ENCODE data around the gene ROS1. TPM values are rescaled to one million over a fixed set of nuclear protein-coding genes. Genes with fewer than 3 reads are reported as not detected.

Gene ROS1
- total RNA-seq, 1 donor from 2014 or later: not detected

- H3K9me3 Mint-ChIP-seq (ENCODE audit: unreplicated experiment): peaks cover 2% of the 10 kb centered on the region
- no peaks in the 10 kb centered on the region for H3K9me3 ChIP-seq (ENCODE audit: insufficient read depth, low read depth, low read length)
- FAIRE-seq: no peak
- peaks cover 85% of the 10 kb centered on the region for H3K27me3 Mint-ChIP-seq (ENCODE audit: low read depth, unreplicated experiment)
- H3K36me3 ChIP-seq (ENCODE audit: insufficient read depth, low read length): no peaks in the 10 kb centered on the region
- H3K79me2 ChIP-seq (ENCODE audit: insufficient read depth, low read length): no peaks in the 10 kb centered on the region
- peaks cover 96% of the 10 kb centered on the region for H3K27me3 ChIP-seq (ENCODE audit: insufficient read depth, low read length)
- peaks cover 6% of the 10 kb centered on the region for H3K4me1 ChIP-seq (ENCODE audit: insufficient read depth, low read length)
- H3K4me1 Mint-ChIP-seq (ENCODE audit: low read depth, unreplicated experiment): peaks cover 8% of the 10 kb centered on the region
- no peak overlapping the region for H3K9ac ChIP-seq (ENCODE audit: low read length)
- no peak overlapping the region for H3K27ac ChIP-seq (ENCODE audit: low read depth, low read length)
- peak overlapping the region; percentile 70 for H3K4me2 ChIP-seq (ENCODE audit: low read length)
- H4K20me1 ChIP-seq (ENCODE audit: insufficient read depth, low read length): peaks cover 3% of the 10 kb centered on the region
- no peak overlapping the region for H3K27ac Mint-ChIP-seq (ENCODE audit: unreplicated experiment)
- TF ChIP-seq EZH2 (IDR thresholded peaks at IDR 0.05; ENCODE audit: insufficient read depth, low read length): peak; percentile 98
- no peak for TF ChIP-seq CTCF (IDR thresholded peaks at IDR 0.05; ENCODE audit: insufficient read depth, low read depth, low read length)
- H3K36me3 Mint-ChIP-seq (ENCODE audit: low read depth, unreplicated experiment): no peaks in the 10 kb centered on the region
- DNase-seq (ENCODE audit: low read depth): no peak
- H3K4me3 Mint-ChIP-seq (ENCODE audit: unreplicated experiment): peak overlapping the region; percentile 70
- peak overlapping the region; percentile 26 for H3K4me3 ChIP-seq (ENCODE audit: insufficient read depth, low read depth, low read length)
- H2AFZ ChIP-seq (ENCODE audit: low read depth, low read length): peak overlapping the region; percentile 13
Measured at GRCh38 chr6:117270055-117270842, 155.5 kb downstream of the ROS1 start.

- Histone ChIP-seq H3K9ac (ENCODE audit: low read length) (no peak overlapping the region), H3K4me2 (ENCODE audit: low read length) (peak overlapping the region; percentile 70), H3K9me3 (ENCODE audit: insufficient read depth, low read depth, low read length) (no peaks in the 10 kb centered on the region), H3K36me3 (ENCODE audit: insufficient read depth, low read length) (no peaks in the 10 kb centered on the region), H3K27ac (ENCODE audit: low read depth, low read length) (no peak overlapping the region), H3K4me3 (ENCODE audit: insufficient read depth, low read depth, low read length) (no peak overlapping the region), H3K27me3 (ENCODE audit: insufficient read depth, low read length) (peaks cover 96% of the 10 kb centered on the region), H4K20me1 (ENCODE audit: insufficient read depth, low read length) (peaks cover 3% of the 10 kb centered on the region), H3K79me2 (ENCODE audit: insufficient read depth, low read length) (no peaks in the 10 kb centered on the region), H3K4me1 (ENCODE audit: insufficient read depth, low read length) (peaks cover 9% of the 10 kb centered on the region), H2AFZ (ENCODE audit: low read depth, low read length) (no peak overlapping the region)
- H3K27me3 Mint-ChIP-seq (ENCODE audit: low read depth, unreplicated experiment): peaks cover 84% of the 10 kb centered on the region
- no peak for DNase-seq (ENCODE audit: low read depth)
- H3K27ac Mint-ChIP-seq (ENCODE audit: unreplicated experiment): no peak overlapping the region
- TF ChIP-seq CTCF (IDR thresholded peaks at IDR 0.05; ENCODE audit: insufficient read depth, low read depth, low read length) (no peak), EZH2 (IDR thresholded peaks at IDR 0.05; ENCODE audit: insufficient read depth, low read length) (no peak)
- H3K4me1 Mint-ChIP-seq (ENCODE audit: low read depth, unreplicated experiment): peaks cover 8% of the 10 kb centered on the region
- peak overlapping the region; percentile 70 for H3K4me3 Mint-ChIP-seq (ENCODE audit: unreplicated experiment)
- H3K36me3 Mint-ChIP-seq (ENCODE audit: low read depth, unreplicated experiment): no peaks in the 10 kb centered on the region
- peaks cover 2% of the 10 kb centered on the region for H3K9me3 Mint-ChIP-seq (ENCODE audit: unreplicated experiment)
- FAIRE-seq: no peak
Measured at GRCh38 chr6:117269638-117270054, 156.1 kb downstream of the ROS1 start.

GRCh38 chr6:117268924-117269323, 156.8 kb downstream of the ROS1 start:
- Histone ChIP-seq H2AFZ (ENCODE audit: low read depth, low read length) (no peak overlapping the region), H3K9ac (ENCODE audit: low read length) (no peak overlapping the region), H3K36me3 (ENCODE audit: insufficient read depth, low read length) (no peaks in the 10 kb centered on the region), H3K4me2 (ENCODE audit: low read length) (no peak overlapping the region), H3K27ac (ENCODE audit: low read depth, low read length) (no peak overlapping the region), H3K4me3 (ENCODE audit: insufficient read depth, low read depth, low read length) (no peak overlapping the region), H3K27me3 (ENCODE audit: insufficient read depth, low read length) (peaks cover 96% of the 10 kb centered on the region), H4K20me1 (ENCODE audit: insufficient read depth, low read length) (peaks cover 3% of the 10 kb centered on the region), H3K79me2 (ENCODE audit: insufficient read depth, low read length) (no peaks in the 10 kb centered on the region), H3K9me3 (ENCODE audit: insufficient read depth, low read depth, low read length) (no peaks in the 10 kb centered on the region), H3K4me1 (ENCODE audit: insufficient read depth, low read length) (peaks cover 11% of the 10 kb centered on the region)
- no peak for DNase-seq (ENCODE audit: low read depth)
- H3K9me3 Mint-ChIP-seq (ENCODE audit: unreplicated experiment): peaks cover 4% of the 10 kb centered on the region
- TF ChIP-seq EZH2 (IDR thresholded peaks at IDR 0.05; ENCODE audit: insufficient read depth, low read length): no peak
- TF ChIP-seq CTCF (IDR thresholded peaks at IDR 0.05; ENCODE audit: insufficient read depth, low read depth, low read length): no peak
- no peak for FAIRE-seq
- H3K27ac Mint-ChIP-seq (ENCODE audit: unreplicated experiment): no peak overlapping the region
- H3K27me3 Mint-ChIP-seq (ENCODE audit: low read depth, unreplicated experiment): peaks cover 84% of the 10 kb centered on the region
- H3K36me3 Mint-ChIP-seq (ENCODE audit: low read depth, unreplicated experiment): peaks cover 2% of the 10 kb centered on the region
- no peak overlapping the region for H3K4me3 Mint-ChIP-seq (ENCODE audit: unreplicated experiment)
- peaks cover 8% of the 10 kb centered on the region for H3K4me1 Mint-ChIP-seq (ENCODE audit: low read depth, unreplicated experiment)
